HG02973 (cell line): ENCODE results near the gene TARBP2.

Experiments used
- ATAC-seq: cut with Tn5 transposase; IDR thresholded peaks from one replicate; pipeline ENCODE4 v1.9.1; 2021; ENCODE audit warnings: moderate library complexity; ENCODE audit not compliant: unreplicated experiment

TARBP2 gene

DNA sequence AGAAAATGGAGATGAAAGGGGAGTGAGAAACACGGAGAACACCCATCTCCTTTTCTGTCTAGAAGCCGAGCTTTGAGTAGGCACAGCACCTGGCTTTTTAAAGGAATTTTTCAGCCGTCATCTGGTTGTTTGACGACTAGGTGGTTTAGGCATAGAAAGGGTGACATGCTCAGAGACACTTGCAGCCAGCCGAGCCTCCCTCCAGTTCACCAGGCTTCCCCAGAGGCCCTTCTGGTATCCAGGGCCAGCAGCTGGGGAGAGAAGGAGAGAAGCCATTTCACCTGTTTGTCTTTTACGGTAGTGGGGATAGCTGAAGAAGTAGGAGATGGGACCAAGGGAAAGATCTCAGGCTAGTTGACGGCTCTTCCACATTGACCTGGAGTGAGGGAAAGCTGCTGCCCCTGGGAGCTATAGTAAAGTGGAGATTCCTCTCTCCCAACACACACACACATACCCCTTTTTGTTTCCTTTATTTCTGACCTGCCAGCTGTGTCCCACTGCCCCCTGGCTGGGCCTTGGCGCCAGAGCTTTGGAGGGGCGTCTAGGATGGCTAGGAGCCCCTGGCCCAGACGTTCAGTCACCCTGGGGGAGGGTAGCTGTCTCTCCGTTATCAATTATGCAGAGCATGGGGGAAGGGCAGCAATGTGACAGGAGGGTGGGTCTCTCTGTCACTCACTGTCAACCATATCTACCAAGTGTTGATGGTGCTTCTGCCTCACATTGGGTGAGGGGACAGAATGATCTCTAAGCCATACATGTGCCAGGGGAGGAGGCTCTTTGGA, 7.3 kb upstream of the TARBP2 start:
- no peak for ATAC-seq

- no peak for ATAC-seq
Measured at GRCh38 chr12:53495903-53496751, 5.0 kb upstream of the TARBP2 start.

- ATAC-seq = no peak
Measured at GRCh38 chr12:53496752-53497032, 4.4 kb upstream of the TARBP2 start.

GRCh38 chr12:53497461-53497860, 3.6 kb upstream of the TARBP2 start:
- no peak for ATAC-seq

DNA sequence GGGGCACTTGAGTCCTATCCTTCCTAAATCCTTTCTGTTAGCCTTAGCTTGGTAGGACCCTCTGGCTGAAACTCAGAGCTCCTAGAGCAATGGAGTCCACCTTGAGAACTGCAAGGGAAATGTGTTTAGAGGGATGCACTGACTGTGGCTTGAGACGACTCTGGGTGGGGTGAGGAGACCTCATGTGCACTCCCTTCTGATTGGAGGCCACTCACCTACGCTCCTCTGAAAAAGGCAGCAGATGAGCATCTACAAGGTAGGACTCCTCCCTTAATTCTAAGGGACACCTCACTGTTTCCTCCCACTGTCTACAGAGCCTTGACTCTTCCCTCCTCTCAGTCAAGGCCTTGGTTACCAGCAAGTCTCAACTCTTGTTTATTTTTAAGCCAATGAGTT, 2.9 kb upstream of the TARBP2 start:
- no peak for ATAC-seq

DNA sequence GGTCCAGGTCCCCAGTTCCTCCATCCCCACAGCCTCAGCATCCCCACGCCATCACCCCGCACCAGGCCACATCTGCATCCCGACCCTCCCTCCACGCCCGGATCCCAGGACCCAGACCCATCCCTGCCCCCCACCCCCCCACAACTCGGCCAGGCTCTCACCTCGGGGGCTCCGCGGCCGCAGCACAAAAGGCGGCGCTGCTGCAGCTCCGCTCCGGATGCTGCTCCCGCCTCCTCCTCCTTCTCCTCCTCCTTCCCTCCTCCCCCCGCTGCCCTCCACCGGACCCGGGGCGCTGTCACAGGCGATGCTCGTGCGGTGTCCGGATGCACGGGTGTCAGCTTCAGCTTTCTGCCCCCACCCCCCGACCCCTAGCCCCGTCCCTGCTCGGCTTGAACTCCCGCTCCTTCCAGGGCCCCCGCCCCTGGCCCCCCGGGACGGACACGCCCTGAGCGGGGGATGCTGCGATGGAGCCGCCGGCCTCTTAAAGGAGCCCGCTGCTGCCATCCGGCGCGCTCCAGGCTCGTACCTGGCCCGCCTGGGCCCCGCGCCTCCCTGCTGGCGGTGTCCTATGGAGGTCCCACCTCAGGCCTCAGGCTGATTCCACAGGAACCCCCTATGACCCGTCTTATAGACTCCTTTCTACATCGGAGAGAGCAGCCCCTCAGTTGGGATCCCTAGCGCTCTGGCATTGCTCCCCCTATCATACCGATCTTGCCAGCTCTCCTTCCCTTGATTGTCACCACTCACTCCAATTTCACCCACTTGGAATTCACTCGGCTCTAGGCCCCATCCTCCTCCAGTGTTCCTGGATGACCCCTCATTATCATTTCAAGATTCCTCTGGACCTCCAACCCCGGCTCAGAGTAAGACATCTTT, 1.6 kb upstream of the TARBP2 start, which contains the start of gene MAP3K12:
TSS of gene MAP3K12 (minus strand) at position 193 of the 876 bp plus-strand sequence. CDS start 12,067 bp downstream, outside the sequence.
- ATAC-seq = no peak

GRCh38 chr12:53500142-53500775, 824 bp upstream of the TARBP2 start:
- no peak for ATAC-seq

DNA sequence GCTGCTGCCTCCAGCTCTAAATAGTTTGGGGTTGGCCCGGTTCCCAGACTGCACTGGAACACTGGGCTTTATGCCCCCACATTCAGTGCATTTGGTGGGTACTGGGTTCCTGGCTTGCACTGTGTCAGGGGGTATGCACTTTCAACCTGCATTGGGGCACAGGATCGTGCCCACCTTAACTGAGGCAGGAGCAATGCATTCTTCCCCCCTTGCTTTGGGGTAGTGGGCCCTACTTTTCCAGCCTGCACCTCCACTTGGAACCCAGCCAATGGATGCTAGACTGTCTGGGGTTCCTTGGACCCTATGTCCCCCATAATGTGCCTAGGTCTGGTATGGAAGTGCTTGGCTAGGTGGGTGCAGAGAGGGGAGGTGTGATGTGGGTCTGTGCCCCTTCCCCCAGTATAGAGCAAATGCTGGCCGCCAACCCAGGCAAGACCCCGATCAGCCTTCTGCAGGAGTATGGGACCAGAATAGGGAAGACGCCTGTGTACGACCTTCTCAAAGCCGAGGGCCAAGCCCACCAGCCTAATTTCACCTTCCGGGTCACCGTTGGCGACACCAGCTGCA, 615 bp downstream of the TARBP2 start:
- ATAC-seq = no peak

DNA sequence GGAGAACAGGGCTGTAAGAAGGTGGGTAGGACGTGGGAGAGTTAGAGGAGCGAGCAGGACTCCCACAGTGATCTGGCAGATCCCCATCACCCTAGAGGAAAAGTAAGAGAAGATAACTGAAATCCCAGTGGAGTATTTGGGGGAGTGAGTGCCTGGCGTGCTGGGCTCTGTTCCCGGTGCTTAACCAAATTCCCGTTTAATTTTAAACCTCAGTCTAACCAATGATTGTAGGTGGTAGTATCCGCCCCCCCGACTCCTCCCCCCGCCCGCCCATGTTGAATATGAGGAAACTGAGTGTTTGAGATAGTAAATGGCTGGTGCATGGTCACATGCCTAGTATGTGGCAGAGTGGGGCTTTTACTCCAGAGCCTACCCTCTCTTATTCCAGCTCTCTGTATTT, 1.2 kb downstream of the TARBP2 start:
- ATAC-seq = no peak

DNA sequence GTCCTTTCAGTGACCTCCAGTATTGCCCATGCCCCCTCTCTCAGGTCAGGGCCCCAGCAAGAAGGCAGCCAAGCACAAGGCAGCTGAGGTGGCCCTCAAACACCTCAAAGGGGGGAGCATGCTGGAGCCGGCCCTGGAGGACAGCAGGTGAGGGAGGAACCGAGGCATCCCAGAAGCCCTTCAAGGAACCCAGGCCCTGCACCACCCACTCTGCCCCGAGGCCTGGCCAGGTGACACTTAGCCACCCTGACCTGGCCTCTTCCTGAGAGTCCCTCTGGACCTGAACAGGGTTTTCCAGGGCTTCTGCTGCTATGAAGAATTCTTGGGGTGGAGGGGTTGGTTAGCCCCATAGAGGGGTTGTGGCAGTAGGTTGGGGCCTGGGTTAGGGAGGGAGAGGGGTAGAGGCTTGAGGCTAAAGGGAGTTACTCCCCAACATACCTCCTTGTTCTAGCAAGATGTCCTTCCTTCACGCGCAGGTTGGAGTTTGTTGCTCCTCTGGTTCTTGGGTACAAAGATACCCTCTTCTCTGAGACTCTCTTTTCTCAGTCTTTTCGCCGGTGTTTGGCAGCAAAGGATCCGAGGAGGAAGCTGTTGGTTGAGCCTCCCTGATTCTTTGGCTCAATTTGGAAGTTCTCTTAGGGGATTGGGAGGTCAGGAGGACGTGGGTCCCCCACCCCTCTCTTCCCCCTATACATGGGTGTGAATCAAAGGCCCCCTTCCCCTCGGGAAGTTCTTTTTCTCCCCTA, 2.1 kb downstream of the TARBP2 start:
- ATAC-seq = no peak

GRCh38 chr12:53504004-53504920, 3.2 kb downstream of the TARBP2 start:
- no peak for ATAC-seq

DNA sequence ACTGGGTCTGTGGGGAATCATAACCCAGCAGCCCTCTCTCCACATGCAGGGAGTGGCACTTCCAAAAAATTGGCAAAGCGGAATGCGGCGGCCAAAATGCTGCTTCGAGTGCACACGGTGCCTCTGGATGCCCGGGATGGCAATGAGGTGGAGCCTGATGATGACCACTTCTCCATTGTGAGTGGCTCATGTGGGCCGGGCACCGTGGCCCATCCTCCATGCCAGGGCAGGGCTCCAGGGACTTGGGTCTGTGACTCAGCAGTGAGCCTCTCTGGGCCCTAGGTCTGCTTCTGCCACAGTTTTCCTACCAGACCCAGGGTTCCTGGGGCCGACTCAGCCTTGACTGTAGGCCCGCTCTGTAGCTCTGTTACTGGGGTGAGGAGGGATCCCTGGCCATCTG, 4.0 kb downstream of the TARBP2 start:
- no peak for ATAC-seq

GRCh38 chr12:53505555-53506449, 4.7 kb downstream of the TARBP2 start:
- ATAC-seq = no peak

- ATAC-seq = no peak
Measured at GRCh38 chr12:53506450-53506785, 5.3 kb downstream of the TARBP2 start.

- ATAC-seq = no peak
Measured at GRCh38 chr12:53506881-53507602, 6.0 kb downstream of the TARBP2 start, which contains the start of gene NPFF. NPFF (minus strand) TSS chr12:53507484; CDS start chr12:53507474, 10 bp downstream.

DNA sequence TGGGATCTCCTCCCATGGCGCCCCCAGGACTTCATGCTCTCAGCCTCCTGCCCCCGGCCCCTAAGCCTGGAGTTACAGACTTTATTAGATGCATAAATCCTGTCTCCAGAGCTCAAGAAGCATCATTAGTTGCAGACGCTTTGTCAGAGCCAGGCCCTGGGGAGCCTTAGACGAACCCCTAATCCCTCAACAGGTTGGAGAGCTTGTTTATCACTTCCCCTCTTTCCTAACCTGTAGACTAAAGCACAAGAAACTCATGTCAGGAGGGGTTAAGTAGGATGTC, 6.5 kb downstream of the TARBP2 start:
- no peak for ATAC-seq

DNA sequence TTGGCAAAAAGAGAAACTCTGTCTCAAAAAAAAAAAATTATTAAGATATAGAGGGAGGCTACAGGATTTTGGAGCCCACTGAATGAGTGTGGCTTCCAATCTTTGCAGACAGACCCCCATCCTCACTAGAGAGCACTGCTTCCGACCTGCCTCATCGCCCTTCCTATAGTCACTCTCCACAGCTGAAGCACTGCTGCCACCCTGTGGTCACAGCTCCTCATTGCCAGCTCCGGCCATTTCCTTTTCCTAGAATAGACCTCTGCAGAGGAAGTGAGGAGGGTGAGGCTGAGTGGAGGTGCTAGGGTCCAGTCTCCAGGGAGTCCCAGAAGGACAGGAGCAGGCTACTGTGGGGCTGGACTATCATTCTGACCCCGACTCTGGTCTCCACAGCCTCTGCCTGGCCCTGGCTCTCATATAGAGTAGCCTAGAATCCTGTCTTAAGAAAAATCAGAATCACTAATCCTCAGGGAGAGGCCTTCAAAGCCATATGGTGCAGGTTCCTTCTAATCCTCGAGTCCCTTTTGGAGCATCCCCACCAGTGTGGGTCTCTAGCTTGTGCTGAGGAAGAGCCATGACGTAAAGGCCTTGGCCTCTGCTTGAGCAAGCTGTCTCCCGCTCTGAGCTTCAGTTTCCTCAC, 7.6 kb downstream of the TARBP2 start:
- ATAC-seq = peak; percentile 80
